Fibroblast of pulmonary artery (primary cell): Measurements from ENCODE around the gene TEX35.

Source experiments
- DNase-seq: peaks from one replicate; pipeline ENCODE4 v3.0.0-alpha.2; 2010; ENCODE audit warnings: low read depth
- H3K4me3 ChIP-seq: replicated peaks from 2 replicates; pipeline ENCODE4 v1.5.1; 2011; ENCODE audit warnings: low read depth, mild to moderate bottlenecking, control low read depth, low read length, moderate library complexity
- TF ChIP-seq, protein P1 (sequence below): IDR thresholded peaks from 2 replicates; pipeline ENCODE4 v1.5.1; 2011; ENCODE audit warnings: mild to moderate bottlenecking, control low read depth, low read length, inconsistent platforms; ENCODE audit errors: missing control alignments

The TEX35 gene

DNA sequence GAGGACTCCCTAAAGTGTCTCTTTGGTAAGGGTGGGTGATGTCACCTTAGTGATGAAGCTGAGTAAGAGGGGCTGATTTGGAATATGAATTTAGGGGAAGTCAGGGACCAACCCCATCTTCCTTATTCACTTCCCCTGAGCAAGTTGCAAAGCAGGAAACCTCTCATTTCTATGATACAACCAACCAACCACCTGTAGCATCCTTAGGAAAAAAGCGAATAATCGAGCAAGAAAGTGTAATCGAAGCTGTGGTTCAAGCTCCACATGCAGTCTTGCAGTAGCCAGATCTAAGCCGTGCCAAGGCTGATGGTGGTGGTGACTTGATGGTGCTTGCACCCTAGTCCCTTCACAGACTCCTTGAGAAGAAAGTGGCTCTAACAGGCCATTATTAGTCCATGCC lies 3.2 kb downstream of the TEX35 start:
- DNase-seq: no peak
- TF ChIP-seq, protein P1, sequence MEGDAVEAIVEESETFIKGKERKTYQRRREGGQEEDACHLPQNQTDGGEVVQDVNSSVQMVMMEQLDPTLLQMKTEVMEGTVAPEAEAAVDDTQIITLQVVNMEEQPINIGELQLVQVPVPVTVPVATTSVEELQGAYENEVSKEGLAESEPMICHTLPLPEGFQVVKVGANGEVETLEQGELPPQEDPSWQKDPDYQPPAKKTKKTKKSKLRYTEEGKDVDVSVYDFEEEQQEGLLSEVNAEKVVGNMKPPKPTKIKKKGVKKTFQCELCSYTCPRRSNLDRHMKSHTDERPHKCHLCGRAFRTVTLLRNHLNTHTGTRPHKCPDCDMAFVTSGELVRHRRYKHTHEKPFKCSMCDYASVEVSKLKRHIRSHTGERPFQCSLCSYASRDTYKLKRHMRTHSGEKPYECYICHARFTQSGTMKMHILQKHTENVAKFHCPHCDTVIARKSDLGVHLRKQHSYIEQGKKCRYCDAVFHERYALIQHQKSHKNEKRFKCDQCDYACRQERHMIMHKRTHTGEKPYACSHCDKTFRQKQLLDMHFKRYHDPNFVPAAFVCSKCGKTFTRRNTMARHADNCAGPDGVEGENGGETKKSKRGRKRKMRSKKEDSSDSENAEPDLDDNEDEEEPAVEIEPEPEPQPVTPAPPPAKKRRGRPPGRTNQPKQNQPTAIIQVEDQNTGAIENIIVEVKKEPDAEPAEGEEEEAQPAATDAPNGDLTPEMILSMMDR: no peak
- H3K4me3 ChIP-seq: no peak overlapping the region

DNA sequence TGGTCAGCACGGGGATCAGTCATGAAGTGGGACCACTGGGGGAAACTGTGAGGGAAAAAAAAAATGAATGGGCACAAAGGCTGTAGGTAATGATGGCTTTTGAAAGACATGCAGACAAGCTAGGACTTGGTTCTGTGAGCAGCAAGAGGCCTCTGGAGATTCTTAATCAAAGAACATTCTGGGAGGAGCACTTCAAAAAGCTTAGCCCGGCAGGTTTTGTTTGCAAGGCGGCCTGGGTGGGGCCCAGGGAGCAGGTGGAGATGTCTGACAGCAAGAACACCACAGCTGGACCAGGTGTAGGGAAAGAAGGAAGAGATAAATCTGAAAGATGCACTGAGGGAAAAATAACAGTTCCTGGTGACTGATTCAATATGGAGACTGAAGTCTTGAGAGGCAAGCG lies 6.0 kb downstream of the TEX35 start:
- TF ChIP-seq, protein P1: no peak
- H3K4me3 ChIP-seq: no peak overlapping the region
- no peak for DNase-seq

DNA sequence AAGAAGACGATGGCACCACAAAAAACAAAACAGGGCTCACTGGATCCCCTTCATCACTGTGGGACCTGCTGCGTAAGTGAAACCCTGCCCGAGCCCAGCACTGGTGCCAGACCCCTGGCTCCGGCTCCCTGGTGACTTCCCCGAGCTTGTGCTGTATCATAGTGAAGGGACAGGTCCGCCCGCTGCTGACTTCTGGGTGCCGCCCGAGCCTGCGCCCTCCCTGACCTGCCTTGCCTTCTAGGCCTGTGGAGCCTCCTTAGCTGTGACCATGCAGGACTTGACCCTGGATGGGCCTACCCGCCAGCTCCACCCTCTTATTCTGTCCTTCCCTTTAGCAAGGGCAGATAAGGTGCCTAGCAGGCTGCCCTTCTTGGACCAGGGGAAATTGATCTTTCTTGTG lies 7.9 kb downstream of the TEX35 start:
- DNase-seq: no peak
- TF ChIP-seq, protein P1: no peak
- no peak overlapping the region for H3K4me3 ChIP-seq

DNA sequence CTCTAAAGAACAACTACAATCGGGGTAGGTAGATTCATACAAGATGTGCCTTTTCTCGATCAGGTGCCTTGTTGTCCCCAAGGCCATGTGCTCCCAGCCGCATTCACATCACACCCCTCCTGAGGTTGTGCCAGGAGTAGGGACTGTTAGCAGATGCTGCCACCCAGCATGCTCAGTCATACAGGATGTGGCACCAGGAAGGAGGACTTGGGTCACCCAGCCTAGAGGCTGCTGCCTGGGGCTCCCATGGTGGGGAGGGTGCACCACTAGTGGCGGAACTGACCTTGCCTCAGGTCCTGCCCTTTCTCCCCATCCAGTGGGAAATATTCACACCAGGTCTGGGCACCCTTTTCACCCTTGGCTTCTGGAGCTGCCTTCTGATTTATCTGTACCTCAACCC lies 8.3 kb downstream of the TEX35 start:
- H3K4me3 ChIP-seq: no peak overlapping the region
- TF ChIP-seq, protein P1: no peak
- no peak for DNase-seq

DNA sequence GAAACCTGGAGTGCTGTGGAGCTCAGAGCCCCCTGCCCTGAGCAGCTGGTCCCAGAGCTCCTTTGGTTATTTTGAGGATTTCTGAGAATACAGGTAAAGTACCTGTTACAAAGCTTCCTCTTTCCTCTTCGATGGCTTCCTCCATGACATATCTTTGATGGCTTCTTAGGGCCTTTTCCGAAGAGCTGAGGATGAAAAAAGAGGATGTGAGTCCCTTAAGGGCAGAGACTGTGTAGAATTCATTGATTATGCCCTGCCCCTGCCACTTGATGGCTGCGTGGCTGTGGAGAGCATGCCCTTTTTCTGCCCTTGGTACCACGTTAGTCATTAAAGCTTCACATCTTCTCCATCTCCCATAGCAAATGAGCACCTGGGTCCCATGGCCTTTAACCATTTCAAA lies 14.2 kb downstream of the TEX35 start:
- TF ChIP-seq, protein P1: no peak
- DNase-seq: no peak
- H3K4me3 ChIP-seq: no peak overlapping the region

DNA sequence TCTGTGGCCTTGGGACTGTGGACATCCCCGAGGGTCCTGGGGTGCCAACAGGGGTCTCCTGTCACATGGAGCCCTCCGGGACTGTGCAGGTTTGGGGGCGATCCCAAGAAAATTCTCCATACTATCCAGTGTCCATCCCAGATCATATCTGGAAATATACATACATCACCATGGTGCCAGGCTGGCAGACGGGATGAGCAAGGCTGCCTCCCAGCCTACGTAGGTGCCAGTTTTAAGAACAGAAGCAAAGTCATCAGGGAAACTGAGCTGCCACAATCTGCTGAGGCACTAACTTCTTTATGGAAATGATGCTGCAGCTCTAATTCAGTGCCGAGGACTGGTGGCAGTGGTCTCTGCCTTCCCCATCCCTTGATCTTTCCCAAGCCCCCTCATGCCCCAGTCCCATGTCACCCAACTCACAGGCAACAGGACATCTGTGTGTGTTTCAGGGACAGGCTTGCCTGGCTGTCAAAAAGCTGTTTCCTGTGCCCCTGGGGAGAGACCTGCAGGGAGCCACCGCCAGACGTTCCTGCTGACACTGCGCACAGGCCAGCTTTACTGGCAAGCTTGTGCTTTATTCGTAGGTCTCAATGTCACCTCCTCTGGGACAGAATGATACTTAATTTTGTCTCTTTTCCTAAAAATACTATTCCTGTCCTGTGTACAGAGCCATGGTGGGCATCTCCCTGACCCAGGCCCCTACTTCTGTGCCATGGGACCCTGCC lies 15.5 kb downstream of the TEX35 start:
- TF ChIP-seq, protein P1: no peak
- H3K4me3 ChIP-seq: no peak overlapping the region
- DNase-seq: no peak

DNA sequence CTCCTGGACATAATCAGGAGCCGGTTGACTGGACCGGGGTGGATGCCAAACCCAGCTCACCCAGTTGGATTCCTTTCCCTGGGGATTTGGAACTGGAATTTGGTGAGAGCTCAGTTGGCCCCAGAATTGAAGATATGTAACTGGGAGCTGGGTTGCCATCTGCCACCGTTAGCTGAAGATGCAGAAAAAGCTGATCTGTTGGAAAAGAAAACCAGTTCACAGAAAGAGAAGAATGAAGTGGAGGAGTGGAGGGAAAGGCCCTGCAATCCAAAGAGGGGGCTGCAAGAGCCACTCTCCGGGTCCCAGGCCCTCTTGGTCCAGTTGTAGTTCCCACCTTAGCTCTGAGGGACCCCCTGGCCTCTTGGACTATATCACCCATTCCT lies 16.0 kb downstream of the TEX35 start:
- DNase-seq: no peak
- H3K4me3 ChIP-seq: no peak overlapping the region
- TF ChIP-seq, protein P1: no peak
